Measurements from ENCODE around the gene C6orf47.

Gene C6orf47

GRCh38 chr6:31652925-31653724, 7.5 kb downstream of the C6orf47 start:
- peak in 1 of 2 donors; percentile 94 for DNase-seq (ENCODE audit: low read depth in 2 of 2)
- peak overlapping the region; percentile 83 to 93 for H3K4me3 ChIP-seq (replicated peaks in 1 of 2; ENCODE audit: low read depth in 2 of 2, low read length in 2 of 2)

DNA sequence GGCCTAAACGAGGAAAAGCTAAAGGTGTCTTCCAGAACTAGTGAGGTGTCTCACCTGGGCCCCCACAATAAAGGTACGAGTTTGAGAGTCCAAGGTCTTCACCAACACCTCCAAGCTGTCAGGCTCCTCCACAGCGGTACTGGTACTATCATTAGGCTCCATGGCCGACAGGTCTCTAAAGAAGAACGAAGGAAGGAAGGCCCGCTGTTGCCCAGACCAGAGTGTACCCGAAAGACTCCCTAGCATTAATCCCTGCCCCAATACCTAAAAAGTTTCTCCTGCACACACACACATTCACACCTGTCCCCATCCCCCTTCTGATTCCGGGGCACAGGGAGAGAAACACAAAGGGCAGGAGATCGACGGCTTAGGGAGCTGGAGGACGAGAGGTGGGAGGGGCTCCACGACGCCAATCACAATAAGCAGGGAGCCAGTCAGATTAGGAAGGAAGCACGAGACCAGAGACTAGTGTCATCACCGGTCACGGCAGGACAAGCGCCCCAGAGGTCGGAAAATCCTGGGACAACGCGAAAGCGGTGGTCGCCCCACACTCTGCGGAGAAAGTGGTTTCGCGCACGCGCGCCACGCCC, 8.9 kb downstream of the C6orf47 start:
- peak; percentile 76 to 84 for DNase-seq (ENCODE audit: low read depth in 2 of 2)
- peak overlapping the region; percentile 83 to 93 for H3K4me3 ChIP-seq (replicated peaks in 1 of 2; ENCODE audit: low read depth in 2 of 2, low read length in 2 of 2)
- TF ChIP-seq, protein P1, sequence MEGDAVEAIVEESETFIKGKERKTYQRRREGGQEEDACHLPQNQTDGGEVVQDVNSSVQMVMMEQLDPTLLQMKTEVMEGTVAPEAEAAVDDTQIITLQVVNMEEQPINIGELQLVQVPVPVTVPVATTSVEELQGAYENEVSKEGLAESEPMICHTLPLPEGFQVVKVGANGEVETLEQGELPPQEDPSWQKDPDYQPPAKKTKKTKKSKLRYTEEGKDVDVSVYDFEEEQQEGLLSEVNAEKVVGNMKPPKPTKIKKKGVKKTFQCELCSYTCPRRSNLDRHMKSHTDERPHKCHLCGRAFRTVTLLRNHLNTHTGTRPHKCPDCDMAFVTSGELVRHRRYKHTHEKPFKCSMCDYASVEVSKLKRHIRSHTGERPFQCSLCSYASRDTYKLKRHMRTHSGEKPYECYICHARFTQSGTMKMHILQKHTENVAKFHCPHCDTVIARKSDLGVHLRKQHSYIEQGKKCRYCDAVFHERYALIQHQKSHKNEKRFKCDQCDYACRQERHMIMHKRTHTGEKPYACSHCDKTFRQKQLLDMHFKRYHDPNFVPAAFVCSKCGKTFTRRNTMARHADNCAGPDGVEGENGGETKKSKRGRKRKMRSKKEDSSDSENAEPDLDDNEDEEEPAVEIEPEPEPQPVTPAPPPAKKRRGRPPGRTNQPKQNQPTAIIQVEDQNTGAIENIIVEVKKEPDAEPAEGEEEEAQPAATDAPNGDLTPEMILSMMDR (IDR thresholded peaks at IDR 0.05; ENCODE audit: low read depth, low read length): no peak

More at GRCh38 chr6:31652925-31653724, 7.5 kb downstream of the C6orf47 start:
- TF ChIP-seq, protein P1 (IDR thresholded peaks at IDR 0.05; ENCODE audit: low read depth, low read length): no peak

GRCh38 chr6:31645325-31645724, 15.3 kb downstream of the C6orf47 start:
- TF ChIP-seq, protein P1 (IDR thresholded peaks at IDR 0.05; ENCODE audit: low read depth, low read length): no peak
- no peak for DNase-seq (ENCODE audit: low read depth in 2 of 2)

GRCh38 chr6:31643818-31644454, 16.6 kb downstream of the C6orf47 start:
- TF ChIP-seq, protein P1 (IDR thresholded peaks at IDR 0.05; ENCODE audit: low read depth, low read length): no peak
- H3K4me3 ChIP-seq (replicated peaks in 1 of 2; ENCODE audit: low read depth in 2 of 2, low read length in 2 of 2): no peak overlapping the region
- no peak for DNase-seq (ENCODE audit: low read depth in 2 of 2)

More at GRCh38 chr6:31645325-31645724, 15.3 kb downstream of the C6orf47 start:
- H3K4me3 ChIP-seq (replicated peaks in 1 of 2; ENCODE audit: low read depth in 2 of 2, low read length in 2 of 2): no peak overlapping the region

DNA sequence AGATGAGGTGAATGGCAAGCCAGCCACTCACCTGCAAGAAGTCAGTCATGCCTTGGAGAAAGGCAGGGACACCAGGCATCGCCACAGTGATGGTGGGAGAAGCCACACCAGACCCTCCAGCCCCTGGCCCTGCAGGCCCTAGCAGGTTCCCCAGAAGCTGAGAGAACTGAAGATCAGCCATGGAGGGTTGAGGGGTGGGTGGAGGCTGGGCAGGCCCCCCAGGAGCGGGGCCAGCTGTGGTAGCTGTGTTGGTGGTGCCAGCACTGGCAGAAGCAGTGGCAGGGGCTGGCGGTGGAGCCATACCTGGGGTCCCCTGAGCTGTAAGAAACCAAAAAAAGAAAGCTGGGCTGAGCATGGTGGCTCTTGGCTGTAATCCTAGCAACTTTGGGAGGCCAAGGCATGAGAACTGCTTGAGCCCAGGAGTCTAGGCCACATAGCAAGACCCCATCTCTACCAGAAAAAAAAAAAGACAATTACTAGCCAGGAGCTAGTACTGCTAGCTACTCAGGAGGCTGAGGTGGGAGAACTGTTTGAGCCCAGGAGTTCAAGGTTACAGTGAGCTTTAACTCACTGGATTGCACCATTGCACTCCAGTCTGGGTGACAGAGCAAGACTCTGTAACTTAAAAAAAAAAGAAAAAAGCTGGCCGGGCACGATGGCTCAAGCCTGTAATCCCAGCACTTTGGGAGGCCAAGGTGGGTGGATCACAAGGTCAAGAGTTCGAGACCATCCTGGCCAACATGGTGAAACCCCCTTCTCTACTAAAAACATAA, 17.6 kb downstream of the C6orf47 start:
- H3K4me3 ChIP-seq (replicated peaks in 1 of 2; ENCODE audit: low read depth in 2 of 2, low read length in 2 of 2): no peak overlapping the region
- TF ChIP-seq, protein P1 (IDR thresholded peaks at IDR 0.05; ENCODE audit: low read depth, low read length): no peak

GRCh38 chr6:31641370-31641769, 19.2 kb downstream of the C6orf47 start:
- TF ChIP-seq, protein P1 (IDR thresholded peaks at IDR 0.05; ENCODE audit: low read depth, low read length): no peak
- no peak overlapping the region for H3K4me3 ChIP-seq (replicated peaks in 1 of 2; ENCODE audit: low read depth in 2 of 2, low read length in 2 of 2)
- DNase-seq (ENCODE audit: low read depth in 2 of 2): no peak

More for the DNA sequence above, 17.6 kb downstream of the C6orf47 start:
- no peak for DNase-seq (ENCODE audit: low read depth in 2 of 2)

All from cardiac fibroblast (primary cell).